Measurements from ENCODE around the gene RFX7.

DNA sequence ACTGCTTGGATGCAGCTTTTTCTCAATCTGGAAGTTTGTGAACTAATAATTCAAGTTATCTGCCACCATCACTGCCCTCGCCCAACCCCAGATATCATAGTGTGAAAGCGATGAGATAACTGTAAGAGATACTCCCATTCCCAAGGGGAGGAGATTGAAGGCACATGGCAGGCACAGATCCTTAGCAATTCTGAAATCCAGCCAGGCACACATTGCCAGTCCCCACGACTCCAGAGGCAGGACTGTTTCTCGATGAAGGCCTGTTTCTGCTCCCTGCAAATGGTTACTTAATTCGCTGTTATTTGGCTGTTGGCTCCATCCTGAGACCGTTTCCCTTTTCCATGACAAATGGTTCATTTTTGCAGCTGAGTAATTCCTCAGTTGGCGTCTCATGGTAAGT lies 187.1 kb downstream of the RFX7 start:
- TF ChIP-seq MAX (IDR thresholded peaks at IDR 0.05): no peak
- TF ChIP-seq, protein P1, sequence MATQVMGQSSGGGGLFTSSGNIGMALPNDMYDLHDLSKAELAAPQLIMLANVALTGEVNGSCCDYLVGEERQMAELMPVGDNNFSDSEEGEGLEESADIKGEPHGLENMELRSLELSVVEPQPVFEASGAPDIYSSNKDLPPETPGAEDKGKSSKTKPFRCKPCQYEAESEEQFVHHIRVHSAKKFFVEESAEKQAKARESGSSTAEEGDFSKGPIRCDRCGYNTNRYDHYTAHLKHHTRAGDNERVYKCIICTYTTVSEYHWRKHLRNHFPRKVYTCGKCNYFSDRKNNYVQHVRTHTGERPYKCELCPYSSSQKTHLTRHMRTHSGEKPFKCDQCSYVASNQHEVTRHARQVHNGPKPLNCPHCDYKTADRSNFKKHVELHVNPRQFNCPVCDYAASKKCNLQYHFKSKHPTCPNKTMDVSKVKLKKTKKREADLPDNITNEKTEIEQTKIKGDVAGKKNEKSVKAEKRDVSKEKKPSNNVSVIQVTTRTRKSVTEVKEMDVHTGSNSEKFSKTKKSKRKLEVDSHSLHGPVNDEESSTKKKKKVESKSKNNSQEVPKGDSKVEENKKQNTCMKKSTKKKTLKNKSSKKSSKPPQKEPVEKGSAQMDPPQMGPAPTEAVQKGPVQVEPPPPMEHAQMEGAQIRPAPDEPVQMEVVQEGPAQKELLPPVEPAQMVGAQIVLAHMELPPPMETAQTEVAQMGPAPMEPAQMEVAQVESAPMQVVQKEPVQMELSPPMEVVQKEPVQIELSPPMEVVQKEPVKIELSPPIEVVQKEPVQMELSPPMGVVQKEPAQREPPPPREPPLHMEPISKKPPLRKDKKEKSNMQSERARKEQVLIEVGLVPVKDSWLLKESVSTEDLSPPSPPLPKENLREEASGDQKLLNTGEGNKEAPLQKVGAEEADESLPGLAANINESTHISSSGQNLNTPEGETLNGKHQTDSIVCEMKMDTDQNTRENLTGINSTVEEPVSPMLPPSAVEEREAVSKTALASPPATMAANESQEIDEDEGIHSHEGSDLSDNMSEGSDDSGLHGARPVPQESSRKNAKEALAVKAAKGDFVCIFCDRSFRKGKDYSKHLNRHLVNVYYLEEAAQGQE (IDR thresholded peaks at IDR 0.05; ENCODE audit: low read depth): no peak
- no peak for TF ChIP-seq EP300 (IDR thresholded peaks at IDR 0.05; ENCODE audit: borderline replicate concordance)
- no peak for TF ChIP-seq RAD21 (IDR thresholded peaks at IDR 0.05; ENCODE audit: low read depth)
- TF ChIP-seq ZBTB7A (IDR thresholded peaks at IDR 0.05; ENCODE audit: low read depth): no peak
- TF ChIP-seq CREB1 (IDR thresholded peaks at IDR 0.05; ENCODE audit: low read depth): no peak
- TF ChIP-seq CEBPB (IDR thresholded peaks at IDR 0.05): no peak
- no peak for TF ChIP-seq FOXM1 (IDR thresholded peaks at IDR 0.05; ENCODE audit: borderline replicate concordance, low read depth)
- TF ChIP-seq EGR1 (IDR thresholded peaks at IDR 0.05): no peak
- no peak for TF ChIP-seq TEAD4 (IDR thresholded peaks at IDR 0.05)
- TF ChIP-seq TAF1 (IDR thresholded peaks at IDR 0.05; ENCODE audit: low read depth): no peak
- no peak for TF ChIP-seq NFIC (IDR thresholded peaks at IDR 0.05)
- TF ChIP-seq, protein P2, sequence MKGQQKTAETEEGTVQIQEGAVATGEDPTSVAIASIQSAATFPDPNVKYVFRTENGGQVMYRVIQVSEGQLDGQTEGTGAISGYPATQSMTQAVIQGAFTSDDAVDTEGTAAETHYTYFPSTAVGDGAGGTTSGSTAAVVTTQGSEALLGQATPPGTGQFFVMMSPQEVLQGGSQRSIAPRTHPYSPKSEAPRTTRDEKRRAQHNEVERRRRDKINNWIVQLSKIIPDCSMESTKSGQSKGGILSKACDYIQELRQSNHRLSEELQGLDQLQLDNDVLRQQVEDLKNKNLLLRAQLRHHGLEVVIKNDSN (IDR thresholded peaks at IDR 0.05): no peak
- no peak for TF ChIP-seq YY1 (IDR thresholded peaks at IDR 0.05; ENCODE audit: low read depth)

All from Ishikawa (cell line).